ENCODE measurements around the gene PPP2R2C.

The PPP2R2C gene

DNA sequence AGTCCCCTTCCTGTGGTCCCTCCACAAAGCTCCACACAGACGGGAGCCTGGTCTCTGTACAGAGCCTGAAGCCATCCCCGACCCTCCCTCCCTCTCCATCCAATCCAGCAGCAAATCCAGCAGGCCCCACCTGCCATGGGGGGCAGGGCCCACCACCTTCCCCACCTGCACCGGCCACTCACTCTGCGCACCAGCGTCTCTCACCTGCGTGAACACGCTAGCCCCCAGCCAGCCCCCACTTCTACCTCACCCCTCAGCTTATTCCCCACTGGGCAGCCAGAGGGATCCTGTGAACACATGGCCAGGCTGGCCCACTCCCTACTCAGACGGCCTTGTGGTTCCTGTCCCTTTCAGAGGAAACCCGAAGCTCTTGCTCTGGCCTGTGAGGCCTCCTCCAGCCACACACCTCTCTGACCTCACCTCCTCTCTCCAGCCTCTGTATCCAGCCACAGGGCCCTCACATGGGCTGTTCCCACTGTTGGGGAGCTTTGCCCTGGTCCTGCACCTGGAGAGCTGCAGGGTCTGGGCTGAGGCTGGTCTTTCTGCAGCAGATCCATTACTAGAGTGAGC lies 131.9 kb downstream of the PPP2R2C start:
- peaks cover 0 to 40% (median 16%) of the 10 kb centered on the region in 5 experiments for H3K27me3 ChIP-seq (replicated peaks in 2 of 5; ENCODE audit: control insufficient read depth in 4 of 5, insufficient read depth in 5 of 5, low read length in 4 of 5)
- no peak overlapping the region for H3K4me3 ChIP-seq (ENCODE audit: control insufficient read depth in 1 of 7, extremely low read depth in 1 of 7, insufficient read depth in 4 of 7, low read depth in 2 of 7, low read length in 6 of 7)
- POLR2A ChIA-PET, result no interaction called here
- CTCF ChIA-PET, result interaction anchor here (1.2 to 6.2 kb wide), 2 partner anchors 10 to 16 kb away, joined by 4 to 58 read pairs; no protein-coding TSS in a partner anchor
- peaks cover 0 to 10% (median 2%) of the 10 kb centered on the region in 5 experiments for H3K9me3 ChIP-seq (ENCODE audit: control extremely low read depth in 1 of 5, control insufficient read depth in 4 of 5, insufficient read depth in 2 of 5, low read depth in 1 of 5, low read length in 4 of 5)
- peaks cover 0 to 17% (median 9%) of the 10 kb centered on the region in 4 experiments for H3K4me1 ChIP-seq (ENCODE audit: control extremely low read depth in 1 of 4, control insufficient read depth in 4 of 4, insufficient read depth in 4 of 4, low read length in 3 of 4)
- H3K27ac ChIP-seq (ENCODE audit: insufficient read depth in 1 of 2, low read depth in 1 of 2, low read length in 2 of 2, poor library complexity in 1 of 2, severe bottlenecking in 2 of 2), result no peak overlapping the region
- H3K36me3 ChIP-seq (ENCODE audit: control insufficient read depth in 4 of 4, insufficient read depth in 4 of 4, low read length in 3 of 4), result no peaks in the 10 kb centered on the region
- WGBS (ENCODE audit: insufficient coverage), result 85% methylated on average over 9 of the region's 9 CpGs
- no peak for DNase-seq

GRCh38 chr4:6339818-6340445 lies 132.5 kb downstream of the PPP2R2C start:
- no peak overlapping the region for H3K4me3 ChIP-seq (ENCODE audit: control insufficient read depth in 1 of 7, extremely low read depth in 1 of 7, insufficient read depth in 4 of 7, low read depth in 2 of 7, low read length in 6 of 7)
- ChIA-PET POLR2A (no interaction called here), CTCF (interaction anchor here (1.2 to 6.2 kb wide), 3 partner anchors 10 to 48 kb away, joined by 3 to 58 read pairs (median 4); no protein-coding TSS in a partner anchor)
- DNase-seq, result no peak
- no peaks in the 10 kb centered on the region for H3K36me3 ChIP-seq (ENCODE audit: control insufficient read depth in 4 of 4, insufficient read depth in 4 of 4, low read length in 3 of 4)
- peaks cover 0 to 4% (median 0%) of the 10 kb centered on the region in 5 experiments for H3K9me3 ChIP-seq (ENCODE audit: control extremely low read depth in 1 of 5, control insufficient read depth in 4 of 5, insufficient read depth in 2 of 5, low read depth in 1 of 5, low read length in 4 of 5)
- peaks cover 0 to 46% (median 16%) of the 10 kb centered on the region in 5 experiments for H3K27me3 ChIP-seq (replicated peaks in 2 of 5; ENCODE audit: control insufficient read depth in 4 of 5, insufficient read depth in 5 of 5, low read length in 4 of 5)
- 88% methylated on average over 13 of the region's 13 CpGs for WGBS (ENCODE audit: insufficient coverage)
- H3K4me1 ChIP-seq (ENCODE audit: control extremely low read depth in 1 of 4, control insufficient read depth in 4 of 4, insufficient read depth in 4 of 4, low read length in 3 of 4), result peaks cover 0 to 17% (median 9%) of the 10 kb centered on the region in 4 experiments
- H3K27ac ChIP-seq (ENCODE audit: insufficient read depth in 1 of 2, low read depth in 1 of 2, low read length in 2 of 2, poor library complexity in 1 of 2, severe bottlenecking in 2 of 2), result no peak overlapping the region

DNA sequence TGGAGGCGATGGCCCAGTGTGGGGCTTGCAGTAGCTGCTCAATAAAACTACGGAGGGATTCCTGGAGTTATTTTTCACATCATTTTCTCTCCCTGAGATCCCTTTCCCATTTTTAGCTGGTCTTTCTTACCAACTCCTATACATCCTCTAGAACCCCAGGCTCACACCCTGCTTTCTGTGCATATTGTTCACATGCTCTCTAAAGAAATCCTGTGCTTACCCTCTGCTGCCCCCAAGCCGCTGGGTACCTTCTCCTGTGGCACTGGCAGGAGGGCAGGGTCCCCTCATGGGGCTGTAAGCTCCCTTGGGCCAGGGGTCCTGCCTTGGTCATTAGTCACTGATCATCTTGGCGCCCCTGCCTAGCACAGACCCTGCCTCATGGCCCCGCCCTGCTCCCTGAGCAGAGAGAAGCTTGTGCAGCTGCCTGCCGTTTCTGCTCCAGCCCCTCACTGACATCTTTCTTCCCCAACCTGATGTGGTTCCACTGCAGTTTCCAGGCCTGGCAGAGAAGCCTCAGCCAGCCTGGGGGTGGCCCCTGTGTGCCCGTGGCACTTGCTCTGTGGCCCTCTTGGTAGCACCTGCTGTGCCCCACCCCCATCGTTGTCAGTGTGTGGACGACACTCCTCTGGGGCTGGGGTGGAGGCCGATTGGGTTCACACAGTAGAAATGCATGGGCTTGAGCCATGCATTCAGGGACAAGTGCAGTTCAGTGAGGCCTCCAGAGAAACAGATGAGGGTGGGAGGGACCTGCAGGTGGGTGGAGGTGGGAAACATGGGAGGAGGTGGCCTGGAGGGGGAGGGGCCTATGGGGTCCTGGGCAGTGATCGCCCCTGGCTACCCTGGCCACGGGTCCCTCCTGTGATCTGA lies 133.2 kb downstream of the PPP2R2C start:
- DNase-seq, result no peak
- Histone ChIP-seq H3K4me3 (ENCODE audit: control insufficient read depth in 1 of 7, extremely low read depth in 1 of 7, insufficient read depth in 4 of 7, low read depth in 2 of 7, low read length in 6 of 7) (no peak overlapping the region), H3K27me3 (replicated peaks in 2 of 5; ENCODE audit: control insufficient read depth in 4 of 5, insufficient read depth in 5 of 5, low read length in 4 of 5) (peaks cover 0 to 53% (median 16%) of the 10 kb centered on the region in 5 experiments), H3K27ac (ENCODE audit: insufficient read depth in 1 of 2, low read depth in 1 of 2, low read length in 2 of 2, poor library complexity in 1 of 2, severe bottlenecking in 2 of 2) (no peak overlapping the region), H3K4me1 (ENCODE audit: control extremely low read depth in 1 of 4, control insufficient read depth in 4 of 4, insufficient read depth in 4 of 4, low read length in 3 of 4) (peaks cover 0 to 17% (median 9%) of the 10 kb centered on the region in 4 experiments), H3K36me3 (ENCODE audit: control insufficient read depth in 4 of 4, insufficient read depth in 4 of 4, low read length in 3 of 4) (no peaks in the 10 kb centered on the region), H3K9me3 (ENCODE audit: control extremely low read depth in 1 of 5, control insufficient read depth in 4 of 5, insufficient read depth in 2 of 5, low read depth in 1 of 5, low read length in 4 of 5) (peaks cover 0 to 3% (median 0%) of the 10 kb centered on the region in 5 experiments)
- WGBS (ENCODE audit: insufficient coverage), result 72% methylated on average over 10 of the region's 12 CpGs
- ChIA-PET POLR2A (no interaction called here), CTCF (interaction anchor here (0.6 to 6.2 kb wide), 4 partner anchors 9 to 80 kb away, joined by 3 to 58 read pairs (median 3); no protein-coding TSS in a partner anchor)

GRCh38 chr4:6338175-6338950 lies 134.1 kb downstream of the PPP2R2C start:
- H3K9me3 ChIP-seq (ENCODE audit: control extremely low read depth in 1 of 5, control insufficient read depth in 4 of 5, insufficient read depth in 2 of 5, low read depth in 1 of 5, low read length in 4 of 5), result peaks cover 0 to 6% (median 2%) of the 10 kb centered on the region in 5 experiments
- H3K27me3 ChIP-seq (replicated peaks in 2 of 5; ENCODE audit: control insufficient read depth in 4 of 5, insufficient read depth in 5 of 5, low read length in 4 of 5), result peaks cover 0 to 56% (median 16%) of the 10 kb centered on the region in 5 experiments
- peak; percentile 16 to 65 (median 56) for DNase-seq
- no peaks in the 10 kb centered on the region for H3K36me3 ChIP-seq (ENCODE audit: control insufficient read depth in 4 of 4, insufficient read depth in 4 of 4, low read length in 3 of 4)
- ChIA-PET POLR2A (no interaction called here), CTCF (interaction anchor here (0.6 to 6.2 kb wide), 4 partner anchors 8 to 80 kb away, joined by 3 to 58 read pairs (median 3); no protein-coding TSS in a partner anchor)
- peaks cover 0 to 17% (median 9%) of the 10 kb centered on the region in 4 experiments for H3K4me1 ChIP-seq (ENCODE audit: control extremely low read depth in 1 of 4, control insufficient read depth in 4 of 4, insufficient read depth in 4 of 4, low read length in 3 of 4)
- 47% methylated on average over 13 of the region's 14 CpGs for WGBS (ENCODE audit: insufficient coverage)
- no peak overlapping the region for H3K27ac ChIP-seq (ENCODE audit: insufficient read depth in 1 of 2, low read depth in 1 of 2, low read length in 2 of 2, poor library complexity in 1 of 2, severe bottlenecking in 2 of 2)
- H3K4me3 ChIP-seq (ENCODE audit: control insufficient read depth in 1 of 7, extremely low read depth in 1 of 7, insufficient read depth in 4 of 7, low read depth in 2 of 7, low read length in 6 of 7), result no peak overlapping the region

GRCh38 chr4:6337331-6337935 lies 135.0 kb downstream of the PPP2R2C start:
- CTCF ChIA-PET, result interaction anchor here (6.2 kb wide), 1 partner anchor 7 kb away, joined by 58 read pairs; no protein-coding TSS in a partner anchor
- 25% methylated on average over 14 of the region's 19 CpGs for WGBS (ENCODE audit: insufficient coverage)
- peaks cover 0 to 17% (median 9%) of the 10 kb centered on the region in 4 experiments for H3K4me1 ChIP-seq (ENCODE audit: control extremely low read depth in 1 of 4, control insufficient read depth in 4 of 4, insufficient read depth in 4 of 4, low read length in 3 of 4)
- H3K27ac ChIP-seq (ENCODE audit: insufficient read depth in 1 of 2, low read depth in 1 of 2, low read length in 2 of 2, poor library complexity in 1 of 2, severe bottlenecking in 2 of 2), result no peak overlapping the region
- H3K27me3 ChIP-seq (replicated peaks in 2 of 5; ENCODE audit: control insufficient read depth in 4 of 5, insufficient read depth in 5 of 5, low read length in 4 of 5), result peaks cover 0 to 53% (median 16%) of the 10 kb centered on the region in 5 experiments
- POLR2A ChIA-PET, result no interaction called here
- H3K4me3 ChIP-seq (ENCODE audit: control insufficient read depth in 1 of 7, extremely low read depth in 1 of 7, insufficient read depth in 4 of 7, low read depth in 2 of 7, low read length in 6 of 7), result no peak overlapping the region
- peaks cover 0 to 3% (median 2%) of the 10 kb centered on the region in 5 experiments for H3K9me3 ChIP-seq (ENCODE audit: control extremely low read depth in 1 of 5, control insufficient read depth in 4 of 5, insufficient read depth in 2 of 5, low read depth in 1 of 5, low read length in 4 of 5)
- H3K36me3 ChIP-seq (ENCODE audit: control insufficient read depth in 4 of 4, insufficient read depth in 4 of 4, low read length in 3 of 4), result no peaks in the 10 kb centered on the region
- DNase-seq, result no peak

DNA sequence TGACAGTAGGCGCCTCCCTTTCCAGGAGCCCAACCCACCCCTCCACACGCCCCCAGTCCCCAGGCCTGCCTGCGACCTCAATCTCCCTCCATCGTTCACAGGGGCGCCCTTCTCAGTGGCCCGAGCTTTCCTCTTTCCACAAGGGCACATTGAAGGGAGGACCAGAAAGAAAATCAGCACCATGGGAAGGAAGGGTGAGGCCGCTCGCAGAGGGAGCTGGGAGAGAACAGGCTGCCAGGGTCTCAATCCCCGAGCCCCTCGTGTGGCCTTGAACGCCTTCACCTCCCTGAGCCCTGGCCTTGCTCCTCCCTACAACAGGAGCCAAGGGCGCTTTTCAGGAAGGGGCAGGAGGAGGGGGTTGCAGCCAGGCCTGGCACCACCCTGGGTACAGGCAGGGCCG lies 136.2 kb downstream of the PPP2R2C start:
- H3K4me1 ChIP-seq (ENCODE audit: control extremely low read depth in 1 of 4, control insufficient read depth in 4 of 4, insufficient read depth in 4 of 4, low read length in 3 of 4), result peaks cover 0 to 17% (median 9%) of the 10 kb centered on the region in 4 experiments
- no peak overlapping the region for H3K27ac ChIP-seq (ENCODE audit: insufficient read depth in 1 of 2, low read depth in 1 of 2, low read length in 2 of 2, poor library complexity in 1 of 2, severe bottlenecking in 2 of 2)
- DNase-seq, result no peak
- ChIA-PET POLR2A (no interaction called here), CTCF (no interaction called here)
- no peak overlapping the region for H3K4me3 ChIP-seq (ENCODE audit: control insufficient read depth in 1 of 7, extremely low read depth in 1 of 7, insufficient read depth in 4 of 7, low read depth in 2 of 7, low read length in 6 of 7)
- H3K36me3 ChIP-seq (ENCODE audit: control insufficient read depth in 4 of 4, insufficient read depth in 4 of 4, low read length in 3 of 4), result no peaks in the 10 kb centered on the region
- peaks cover 0 to 3% (median 2%) of the 10 kb centered on the region in 5 experiments for H3K9me3 ChIP-seq (ENCODE audit: control extremely low read depth in 1 of 5, control insufficient read depth in 4 of 5, insufficient read depth in 2 of 5, low read depth in 1 of 5, low read length in 4 of 5)
- WGBS (ENCODE audit: insufficient coverage), result 78% methylated on average over 10 of the region's 13 CpGs
- peaks cover 0 to 51% (median 16%) of the 10 kb centered on the region in 5 experiments for H3K27me3 ChIP-seq (replicated peaks in 2 of 5; ENCODE audit: control insufficient read depth in 4 of 5, insufficient read depth in 5 of 5, low read length in 4 of 5)
